Progenitor cell of endocrine pancreas (in vitro differentiated cells): ENCODE measurements around the gene SLC66A1. TPM values are rescaled to one million over a fixed set of nuclear protein-coding genes. Genes with fewer than 3 reads are reported as not detected.

Source experiments
- DNase-seq: peaks from one replicate; pipeline ENCODE4 v3.0.0; 2021; ENCODE audit warnings: low spot score; ENCODE audit not compliant: unreplicated experiment
- H3K27ac Mint-ChIP-seq: 2 replicates; pipeline ENCODE4 v1.8.0; 2021; ENCODE audit warnings: mild to moderate bottlenecking, moderate library complexity, mixed read lengths
- H3K27me3 Mint-ChIP-seq: 2 replicates; pipeline ENCODE4 v1.8.0; 2021; ENCODE audit warnings: mixed read lengths
- H3K36me3 Mint-ChIP-seq: 2 replicates; pipeline ENCODE4 v1.8.0; 2022; ENCODE audit warnings: mixed read lengths; ENCODE audit not compliant: insufficient read depth
- H3K4me1 Mint-ChIP-seq: 2 replicates; pipeline ENCODE4 v1.8.0; 2021; ENCODE audit warnings: low read depth, mixed read lengths
- H3K4me3 Mint-ChIP-seq: 2 replicates; pipeline ENCODE4 v1.8.0; 2021; ENCODE audit warnings: low read depth, mild to moderate bottlenecking, moderate library complexity, mixed read lengths
- H3K9me3 Mint-ChIP-seq: 2 replicates; pipeline ENCODE4 v1.8.0; 2021; ENCODE audit warnings: low read depth, mixed read lengths
- total RNA-seq: library from RNA; stranded (reverse); gene quantifications from 2 replicates; pipeline ENCODE4 v1.2.1, GENCODE V29; 2021
- TF ChIP-seq, protein P1 (sequence below): fragments of 200-600 bp; sonication (generic); IDR thresholded peaks from one replicate; pipeline ENCODE4 v1.5.0; 2021; ENCODE audit warnings: antibody characterized with exemption, mild to moderate bottlenecking; ENCODE audit not compliant: unreplicated experiment

The SLC66A1 gene
- total RNA-seq, 1 donor from 2014 or later, result 25.7 TPM

DNA sequence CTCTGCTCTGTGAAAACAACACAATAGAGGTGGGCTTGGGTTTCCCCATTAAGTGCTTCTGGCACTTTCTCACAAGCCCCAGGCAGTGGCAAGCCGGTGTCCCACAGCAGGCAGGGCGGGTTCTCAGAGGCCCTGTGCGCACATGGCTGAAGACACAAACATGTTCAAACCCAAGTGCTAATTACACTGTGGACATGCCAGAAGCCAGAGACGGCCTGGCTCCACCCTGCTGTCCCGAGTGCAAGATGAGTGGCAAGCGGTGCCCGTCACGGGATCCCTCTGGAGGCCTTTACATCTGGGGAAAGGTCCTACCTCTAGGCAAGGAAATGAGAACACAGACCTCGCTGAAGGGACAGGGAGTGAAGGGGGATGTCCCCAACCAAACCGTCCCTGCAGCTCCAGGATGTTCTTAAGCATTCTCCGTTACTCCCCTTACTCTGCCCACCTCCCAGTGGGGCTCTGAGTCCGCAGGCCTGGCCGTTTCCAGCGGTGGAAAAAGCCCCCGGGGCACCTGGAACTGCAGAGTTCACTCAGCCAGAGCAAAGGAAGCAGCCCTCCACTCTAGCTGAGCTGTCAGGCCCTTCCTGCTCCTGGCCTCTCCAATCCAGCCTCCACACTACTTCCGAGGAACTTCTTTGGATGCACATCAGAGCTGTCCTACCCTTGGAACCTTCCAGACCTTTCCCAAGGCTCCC is 57.4 kb downstream of the SLC66A1 start:
- no peaks in the 10 kb centered on the region for H3K4me1 Mint-ChIP-seq
- H3K27ac Mint-ChIP-seq, result no peak overlapping the region
- no peaks in the 10 kb centered on the region for H3K27me3 Mint-ChIP-seq
- no peak overlapping the region for H3K4me3 Mint-ChIP-seq
- DNase-seq, result no peak
- H3K9me3 Mint-ChIP-seq, result no peaks in the 10 kb centered on the region
- peaks cover 1% of the 10 kb centered on the region for H3K36me3 Mint-ChIP-seq
- TF ChIP-seq, protein P1, sequence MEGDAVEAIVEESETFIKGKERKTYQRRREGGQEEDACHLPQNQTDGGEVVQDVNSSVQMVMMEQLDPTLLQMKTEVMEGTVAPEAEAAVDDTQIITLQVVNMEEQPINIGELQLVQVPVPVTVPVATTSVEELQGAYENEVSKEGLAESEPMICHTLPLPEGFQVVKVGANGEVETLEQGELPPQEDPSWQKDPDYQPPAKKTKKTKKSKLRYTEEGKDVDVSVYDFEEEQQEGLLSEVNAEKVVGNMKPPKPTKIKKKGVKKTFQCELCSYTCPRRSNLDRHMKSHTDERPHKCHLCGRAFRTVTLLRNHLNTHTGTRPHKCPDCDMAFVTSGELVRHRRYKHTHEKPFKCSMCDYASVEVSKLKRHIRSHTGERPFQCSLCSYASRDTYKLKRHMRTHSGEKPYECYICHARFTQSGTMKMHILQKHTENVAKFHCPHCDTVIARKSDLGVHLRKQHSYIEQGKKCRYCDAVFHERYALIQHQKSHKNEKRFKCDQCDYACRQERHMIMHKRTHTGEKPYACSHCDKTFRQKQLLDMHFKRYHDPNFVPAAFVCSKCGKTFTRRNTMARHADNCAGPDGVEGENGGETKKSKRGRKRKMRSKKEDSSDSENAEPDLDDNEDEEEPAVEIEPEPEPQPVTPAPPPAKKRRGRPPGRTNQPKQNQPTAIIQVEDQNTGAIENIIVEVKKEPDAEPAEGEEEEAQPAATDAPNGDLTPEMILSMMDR, result no peak

DNA sequence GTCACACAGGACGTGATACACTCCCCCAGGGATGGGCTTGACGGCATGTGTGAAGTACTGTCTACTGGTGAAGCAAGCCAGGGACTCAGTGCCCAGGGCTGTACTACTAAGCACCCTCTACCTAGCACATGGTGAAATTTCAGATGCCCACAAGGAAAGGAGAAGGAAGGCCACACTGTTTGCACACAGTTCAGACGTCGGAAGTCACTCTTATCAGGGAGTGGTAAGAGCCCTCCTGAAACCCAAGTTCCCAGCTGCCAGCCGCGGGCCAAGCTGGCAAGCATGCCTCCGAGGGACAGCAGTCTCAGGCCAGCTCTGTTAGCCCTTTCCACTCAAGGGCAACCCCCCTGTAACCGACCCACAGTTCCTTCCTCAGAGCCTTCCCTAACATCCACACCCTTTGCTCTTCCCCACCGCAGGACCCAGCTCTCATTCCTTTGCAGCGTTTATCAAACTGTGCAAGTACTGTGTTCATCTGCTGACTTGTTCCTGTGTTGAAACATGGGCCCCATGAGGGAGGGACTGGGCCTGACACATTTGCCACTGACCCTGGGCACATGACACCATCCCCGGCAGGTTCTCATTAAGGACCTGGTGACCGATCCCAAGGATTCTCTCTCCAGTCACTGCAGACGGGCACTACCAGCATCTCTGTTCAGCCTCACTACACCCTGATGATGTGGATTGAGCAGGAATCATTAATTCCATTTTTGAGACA is 58.5 kb downstream of the SLC66A1 start:
- Mint-ChIP-seq H3K27me3 (no peaks in the 10 kb centered on the region), H3K27ac (no peak overlapping the region), H3K9me3 (no peaks in the 10 kb centered on the region), H3K4me3 (no peak overlapping the region), H3K36me3 (peaks cover 1% of the 10 kb centered on the region), H3K4me1 (no peaks in the 10 kb centered on the region)
- no peak for DNase-seq
- TF ChIP-seq, protein P1, result no peak

DNA sequence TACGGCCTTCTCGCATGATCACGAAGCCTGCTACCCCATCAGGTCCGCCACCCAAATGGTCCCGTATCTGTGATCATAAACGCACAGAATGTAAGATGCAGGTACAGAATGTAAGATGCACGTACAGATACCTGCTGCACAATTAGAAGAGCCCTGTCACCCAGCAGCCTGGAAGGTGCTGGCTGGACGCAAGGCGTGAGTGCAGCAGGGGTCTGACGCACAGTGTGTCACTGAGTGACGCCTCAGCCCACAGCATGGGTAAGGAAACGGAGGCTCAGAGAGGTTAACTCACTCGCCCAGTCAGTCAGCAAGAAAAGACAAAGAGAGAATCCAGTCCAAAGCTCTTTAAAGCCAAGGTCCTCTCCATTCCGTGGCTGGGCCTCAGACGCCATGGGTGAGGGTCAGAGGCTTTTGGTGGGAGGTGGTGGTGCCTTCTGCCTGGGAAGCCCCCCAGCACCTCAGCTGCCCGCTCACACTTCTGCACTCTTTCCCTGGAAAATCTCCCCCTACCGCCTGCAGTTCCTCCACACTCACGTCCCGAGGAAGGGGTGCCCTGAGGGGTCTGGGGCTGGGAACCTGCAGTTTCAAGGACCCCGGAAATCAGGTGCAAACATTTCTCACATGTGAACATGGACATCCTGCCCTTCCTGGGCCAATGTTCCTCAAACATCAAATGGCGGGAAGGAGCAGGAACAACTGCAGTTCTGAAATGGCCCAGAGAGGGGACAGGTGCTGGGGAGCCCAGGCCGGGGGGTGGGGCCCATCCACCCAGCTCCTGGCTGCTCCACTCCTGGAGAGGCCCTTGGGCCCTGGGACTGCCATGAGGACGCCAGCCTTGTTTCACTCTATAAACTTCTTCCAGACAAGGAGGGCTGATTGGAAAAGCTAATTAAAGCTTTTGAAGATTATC is 59.4 kb downstream of the SLC66A1 start:
- Mint-ChIP-seq H3K36me3 (peaks cover 3% of the 10 kb centered on the region), H3K4me3 (no peak overlapping the region), H3K27ac (no peak overlapping the region), H3K27me3 (no peaks in the 10 kb centered on the region), H3K4me1 (no peaks in the 10 kb centered on the region), H3K9me3 (no peaks in the 10 kb centered on the region)
- DNase-seq, result no peak
- TF ChIP-seq, protein P1, result no peak

DNA sequence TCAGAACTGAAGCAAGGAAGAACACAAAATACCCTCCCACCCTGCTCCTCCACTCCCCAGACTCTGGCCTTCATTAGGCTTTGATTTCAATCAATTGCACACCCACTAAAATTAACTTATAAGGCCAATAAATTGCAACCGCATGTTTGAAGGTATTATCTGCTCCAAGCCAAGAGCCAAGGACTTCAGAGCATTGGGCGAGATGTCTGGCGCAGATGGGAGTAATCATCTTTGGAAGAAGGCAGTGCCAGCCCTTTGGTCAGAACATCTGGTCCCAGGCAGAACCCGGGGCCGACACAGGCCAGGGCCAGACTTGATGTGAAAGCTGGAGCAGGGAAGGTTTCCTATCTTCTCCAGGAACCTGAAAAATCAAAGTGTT is 60.0 kb downstream of the SLC66A1 start:
- Mint-ChIP-seq H3K9me3 (no peaks in the 10 kb centered on the region), H3K36me3 (peaks cover 7% of the 10 kb centered on the region), H3K27me3 (no peaks in the 10 kb centered on the region), H3K4me1 (no peaks in the 10 kb centered on the region), H3K4me3 (no peak overlapping the region), H3K27ac (no peak overlapping the region)
- TF ChIP-seq, protein P1, result no peak
- DNase-seq, result no peak

DNA sequence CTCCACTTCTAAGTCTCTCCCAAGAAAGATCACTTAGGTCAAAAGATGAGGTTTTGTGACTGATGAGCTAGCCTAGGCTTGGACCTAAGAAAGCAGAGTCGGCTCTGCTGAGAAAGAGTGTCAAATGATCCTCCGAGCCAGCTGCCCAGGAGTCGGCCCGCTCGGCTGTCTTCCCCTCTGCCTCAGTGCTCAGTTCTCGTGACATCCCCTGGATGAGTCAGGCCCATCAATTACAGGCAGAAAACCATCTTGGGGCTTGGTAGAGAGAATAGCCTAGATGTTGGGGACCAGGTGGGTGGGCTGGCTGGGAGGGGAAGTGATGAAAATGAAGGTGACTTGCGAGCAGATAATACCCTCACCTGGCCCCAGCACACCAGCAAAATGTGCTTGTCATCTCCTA is 60.5 kb downstream of the SLC66A1 start:
- H3K27me3 Mint-ChIP-seq, result no peaks in the 10 kb centered on the region
- H3K9me3 Mint-ChIP-seq, result no peaks in the 10 kb centered on the region
- H3K4me3 Mint-ChIP-seq, result no peak overlapping the region
- peaks cover 8% of the 10 kb centered on the region for H3K36me3 Mint-ChIP-seq
- no peak overlapping the region for H3K27ac Mint-ChIP-seq
- no peaks in the 10 kb centered on the region for H3K4me1 Mint-ChIP-seq
- TF ChIP-seq, protein P1, result no peak
- no peak for DNase-seq
